HepG2 (cell line): ENCODE results near the gene AFF4. TPM values are rescaled to one million over a fixed set of nuclear protein-coding genes. Genes with fewer than 3 reads are reported as not detected.

Experiments
- AHR ChIP-seq: IDR thresholded peaks from 2 replicates; pipeline ENCODE4 v1.6.1; 2018; ENCODE audit warnings: missing genetic modification reagents, missing compliant biosample characterization
- ASH2L ChIP-seq: fragments of 300-600, 200-600 bp; sonication (generic); IDR thresholded peaks from 2 replicates; pipeline ENCODE4 v1.7.0; 2017; ENCODE audit warnings: low read depth, mild to moderate bottlenecking, moderate library complexity, mixed read lengths, low read length; ENCODE audit not compliant: insufficient read length
- HDAC6 ChIP-seq: fragments of 200-600 bp; sonication (generic); IDR thresholded peaks from 2 replicates; pipeline ENCODE4 v1.7.0; 2017; ENCODE audit warnings: mild to moderate bottlenecking, antibody characterized with exemption, low read length, low read depth
- KDM6A ChIP-seq: IDR thresholded peaks from 2 replicates; pipeline ENCODE4 v1.6.1; 2016; ENCODE audit warnings: low read depth
- KLF11 ChIP-seq: IDR thresholded peaks from 2 replicates; pipeline ENCODE4 v1.6.1; 2016; ENCODE audit warnings: missing compliant biosample characterization
- PHF20 ChIP-seq: sonication (generic); formaldehyde crosslinking; IDR thresholded peaks from 2 replicates; pipeline ENCODE4 v1.5.0; 2020; ENCODE audit warnings: mild to moderate bottlenecking, missing genetic modification reagents
- TBL1XR1 ChIP-seq: fragments of 150-350 bp; IDR thresholded peaks from 2 replicates; pipeline ENCODE4 v1.6.1; 2014; ENCODE audit warnings: borderline replicate concordance, low read length; ENCODE audit not compliant: partially characterized antibody
- ZFYVE20 ChIP-seq: sonication (generic); formaldehyde crosslinking; IDR thresholded peaks from 2 replicates; pipeline ENCODE4 v1.8.0; 2023; ENCODE audit warnings: low read depth, mild to moderate bottlenecking, moderate library complexity, missing genetic modification reagents, borderline replicate concordance
- ZMYM4 ChIP-seq: sonication (generic); formaldehyde crosslinking; IDR thresholded peaks from 2 replicates; pipeline ENCODE4 v1.8.1; 2023; ENCODE audit warnings: mild to moderate bottlenecking, missing genetic modification reagents
- ZNF180 ChIP-seq: sonication (generic); formaldehyde crosslinking; IDR thresholded peaks from 2 replicates; pipeline ENCODE4 v1.4.0; 2020; ENCODE audit warnings: low read depth, missing genetic modification reagents, borderline replicate concordance
- ZNF343 ChIP-seq: sonication (generic); formaldehyde crosslinking; IDR thresholded peaks from 2 replicates; pipeline ENCODE4 v1.4.0; 2020; ENCODE audit warnings: mild to moderate bottlenecking, missing genetic modification reagents
- ZNF468 ChIP-seq: sonication (generic); formaldehyde crosslinking; IDR thresholded peaks from 2 replicates; pipeline ENCODE4 v1.8.0; 2022; ENCODE audit warnings: mild to moderate bottlenecking, moderate library complexity, missing genetic modification reagents
- ZNF709 ChIP-seq: sonication (generic); formaldehyde crosslinking; IDR thresholded peaks from 2 replicates; pipeline ENCODE4 v1.5.0; 2020; ENCODE audit warnings: mild to moderate bottlenecking, missing genetic modification reagents
- polyA plus RNA-seq, 8 experiments: library from polyadenylated mRNA; depleted of rRNA in 3 of 8; stranded (reverse) in 7 of 8; unstranded in 1 of 8; fragments of >200 nt; fragmentation: Illumina TruSeq in 4 of 8; extraction: Trizol in 4 of 8; gene quantifications; 2 replicates each; pipeline versions ENCODE4 v1.2.1 to v1.2.3, GENCODE V29; 2011 to 2016; ENCODE audit warnings: low read depth in 4 of 8, missing spikeins in 1 of 8, mixed read lengths in 1 of 8; ENCODE audit not compliant: insufficient read depth in 1 of 8
- total RNA-seq, 5 experiments: library from RNA; depleted of rRNA; stranded (reverse); fragments of >200 nt; fragmentation: Illumina TruSeq; extraction: Trizol; gene quantifications; 2 replicates each; pipeline ENCODE4 v1.2.3, GENCODE V29; 2016; ENCODE audit warnings: low read depth in 1 of 5
- TF ChIP-seq, protein P1 (sequence below): sonication (generic); formaldehyde crosslinking; IDR thresholded peaks from one replicate; pipeline ENCODE4 v1.5.1; 2020; ENCODE audit warnings: mild to moderate bottlenecking, missing genetic modification reagents; ENCODE audit errors: not compliant biosample characterization
- TF ChIP-seq, protein P2 (sequence below): sonication (generic); formaldehyde crosslinking; IDR thresholded peaks from 2 replicates; pipeline ENCODE4 v1.4.0; 2020; ENCODE audit warnings: missing genetic modification reagents, borderline replicate concordance
- TF ChIP-seq, protein P3 (sequence below): sonication (generic); formaldehyde crosslinking; IDR thresholded peaks from 2 replicates; pipeline ENCODE4 v1.4.0; 2020; ENCODE audit warnings: mild to moderate bottlenecking, missing genetic modification reagents

The AFF4 gene
- total and polyA plus RNA-seq, 2 of the 13 experiments (the other 11 are each of a cell fraction or from before 2014, with no cell fraction given): 22.1 to 25.5 TPM

DNA sequence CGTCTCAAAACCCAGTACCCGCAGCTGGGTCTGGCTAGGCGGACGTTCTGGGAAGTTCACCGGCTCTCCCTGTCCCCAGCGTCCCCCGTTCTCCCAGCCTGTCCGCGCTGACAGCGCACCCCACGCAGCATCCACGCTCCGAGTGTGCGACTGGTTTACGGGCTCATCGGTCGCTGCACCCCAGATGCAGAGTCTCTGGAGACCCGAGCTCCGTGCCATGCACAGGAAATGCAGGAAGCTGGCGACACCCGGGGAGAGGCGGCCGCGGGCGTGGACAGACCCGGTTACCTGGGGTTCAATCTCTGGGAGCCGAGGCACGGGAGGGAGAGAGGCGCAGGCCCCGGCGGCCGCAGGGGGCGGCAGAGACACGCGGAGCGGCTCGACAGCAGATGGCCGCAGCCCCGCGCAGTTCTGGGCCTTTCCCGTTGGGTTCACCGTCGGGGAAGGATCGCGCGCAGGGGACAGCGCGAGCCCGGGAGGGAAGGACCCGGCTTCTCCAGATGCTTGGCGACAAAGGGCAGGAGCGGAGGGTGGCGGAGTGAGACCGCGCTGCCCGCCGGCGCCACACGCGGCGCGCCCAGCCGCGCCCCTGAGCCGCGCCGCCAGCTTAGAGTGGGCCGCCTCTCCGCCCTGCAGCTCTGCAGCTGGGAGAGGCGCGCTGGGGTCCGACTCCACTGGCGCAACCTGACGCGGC, 133.5 kb downstream of the AFF4 start (continued):
- TF ChIP-seq, protein P1, sequence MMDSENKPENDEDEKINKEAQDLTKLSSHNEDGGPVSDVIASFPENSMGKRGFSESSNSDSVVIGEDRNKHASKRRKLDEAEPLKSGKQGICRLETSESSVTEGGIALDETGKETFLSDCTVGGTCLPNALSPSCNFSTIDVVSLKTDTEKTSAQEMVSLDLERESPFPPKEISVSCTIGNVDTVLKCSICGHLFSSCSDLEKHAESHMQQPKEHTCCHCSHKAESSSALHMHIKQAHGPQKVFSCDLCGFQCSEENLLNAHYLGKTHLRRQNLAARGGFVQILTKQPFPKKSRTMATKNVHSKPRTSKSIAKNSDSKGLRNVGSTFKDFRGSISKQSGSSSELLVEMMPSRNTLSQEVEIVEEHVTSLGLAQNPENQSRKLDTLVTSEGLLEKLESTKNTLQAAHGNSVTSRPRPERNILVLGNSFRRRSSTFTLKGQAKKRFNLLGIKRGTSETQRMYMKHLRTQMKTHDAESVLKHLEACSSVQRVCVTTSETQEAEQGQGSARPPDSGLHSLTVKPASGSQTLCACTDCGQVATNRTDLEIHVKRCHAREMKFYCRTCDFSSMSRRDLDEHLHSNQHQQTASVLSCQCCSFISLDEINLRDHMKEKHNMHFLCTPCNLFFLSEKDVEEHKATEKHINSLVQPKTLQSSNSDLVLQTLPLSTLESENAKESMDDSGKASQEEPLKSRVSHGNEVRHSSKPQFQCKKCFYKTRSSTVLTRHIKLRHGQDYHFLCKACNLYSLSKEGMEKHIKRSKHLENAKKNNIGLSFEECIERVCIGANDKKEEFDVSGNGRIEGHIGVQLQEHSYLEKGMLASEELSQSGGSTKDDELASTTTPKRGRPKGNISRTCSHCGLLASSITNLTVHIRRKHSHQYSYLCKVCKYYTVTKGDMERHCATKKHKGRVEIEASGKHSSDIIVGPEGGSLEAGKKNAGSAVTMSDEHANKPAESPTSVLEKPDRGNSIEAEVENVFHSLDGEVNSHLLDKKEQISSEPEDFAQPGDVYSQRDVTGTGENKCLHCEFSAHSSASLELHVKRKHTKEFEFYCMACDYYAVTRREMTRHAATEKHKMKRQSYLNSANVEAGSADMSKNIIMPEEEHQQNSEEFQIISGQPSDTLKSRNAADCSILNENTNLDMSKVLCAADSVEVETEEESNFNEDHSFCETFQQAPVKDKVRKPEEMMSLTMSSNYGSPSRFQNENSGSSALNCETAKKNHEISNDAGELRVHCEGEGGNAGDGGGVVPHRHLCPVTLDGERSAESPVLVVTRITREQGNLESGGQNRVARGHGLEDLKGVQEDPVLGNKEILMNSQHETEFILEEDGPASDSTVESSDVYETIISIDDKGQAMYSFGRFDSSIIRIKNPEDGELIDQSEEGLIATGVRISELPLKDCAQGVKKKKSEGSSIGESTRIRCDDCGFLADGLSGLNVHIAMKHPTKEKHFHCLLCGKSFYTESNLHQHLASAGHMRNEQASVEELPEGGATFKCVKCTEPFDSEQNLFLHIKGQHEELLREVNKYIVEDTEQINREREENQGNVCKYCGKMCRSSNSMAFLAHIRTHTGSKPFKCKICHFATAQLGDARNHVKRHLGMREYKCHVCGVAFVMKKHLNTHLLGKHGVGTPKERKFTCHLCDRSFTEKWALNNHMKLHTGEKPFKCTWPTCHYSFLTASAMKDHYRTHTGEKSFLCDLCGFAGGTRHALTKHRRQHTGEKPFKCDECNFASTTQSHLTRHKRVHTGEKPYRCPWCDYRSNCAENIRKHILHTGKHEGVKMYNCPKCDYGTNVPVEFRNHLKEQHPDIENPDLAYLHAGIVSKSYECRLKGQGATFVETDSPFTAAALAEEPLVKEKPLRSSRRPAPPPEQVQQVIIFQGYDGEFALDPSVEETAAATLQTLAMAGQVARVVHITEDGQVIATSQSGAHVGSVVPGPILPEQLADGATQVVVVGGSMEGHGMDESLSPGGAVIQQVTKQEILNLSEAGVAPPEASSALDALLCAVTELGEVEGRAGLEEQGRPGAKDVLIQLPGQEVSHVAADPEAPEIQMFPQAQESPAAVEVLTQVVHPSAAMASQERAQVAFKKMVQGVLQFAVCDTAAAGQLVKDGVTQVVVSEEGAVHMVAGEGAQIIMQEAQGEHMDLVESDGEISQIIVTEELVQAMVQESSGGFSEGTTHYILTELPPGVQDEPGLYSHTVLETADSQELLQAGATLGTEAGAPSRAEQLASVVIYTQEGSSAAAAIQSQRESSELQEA: peak; percentile 41
- TF ChIP-seq HDAC6: no peak
- TF ChIP-seq, protein P2, sequence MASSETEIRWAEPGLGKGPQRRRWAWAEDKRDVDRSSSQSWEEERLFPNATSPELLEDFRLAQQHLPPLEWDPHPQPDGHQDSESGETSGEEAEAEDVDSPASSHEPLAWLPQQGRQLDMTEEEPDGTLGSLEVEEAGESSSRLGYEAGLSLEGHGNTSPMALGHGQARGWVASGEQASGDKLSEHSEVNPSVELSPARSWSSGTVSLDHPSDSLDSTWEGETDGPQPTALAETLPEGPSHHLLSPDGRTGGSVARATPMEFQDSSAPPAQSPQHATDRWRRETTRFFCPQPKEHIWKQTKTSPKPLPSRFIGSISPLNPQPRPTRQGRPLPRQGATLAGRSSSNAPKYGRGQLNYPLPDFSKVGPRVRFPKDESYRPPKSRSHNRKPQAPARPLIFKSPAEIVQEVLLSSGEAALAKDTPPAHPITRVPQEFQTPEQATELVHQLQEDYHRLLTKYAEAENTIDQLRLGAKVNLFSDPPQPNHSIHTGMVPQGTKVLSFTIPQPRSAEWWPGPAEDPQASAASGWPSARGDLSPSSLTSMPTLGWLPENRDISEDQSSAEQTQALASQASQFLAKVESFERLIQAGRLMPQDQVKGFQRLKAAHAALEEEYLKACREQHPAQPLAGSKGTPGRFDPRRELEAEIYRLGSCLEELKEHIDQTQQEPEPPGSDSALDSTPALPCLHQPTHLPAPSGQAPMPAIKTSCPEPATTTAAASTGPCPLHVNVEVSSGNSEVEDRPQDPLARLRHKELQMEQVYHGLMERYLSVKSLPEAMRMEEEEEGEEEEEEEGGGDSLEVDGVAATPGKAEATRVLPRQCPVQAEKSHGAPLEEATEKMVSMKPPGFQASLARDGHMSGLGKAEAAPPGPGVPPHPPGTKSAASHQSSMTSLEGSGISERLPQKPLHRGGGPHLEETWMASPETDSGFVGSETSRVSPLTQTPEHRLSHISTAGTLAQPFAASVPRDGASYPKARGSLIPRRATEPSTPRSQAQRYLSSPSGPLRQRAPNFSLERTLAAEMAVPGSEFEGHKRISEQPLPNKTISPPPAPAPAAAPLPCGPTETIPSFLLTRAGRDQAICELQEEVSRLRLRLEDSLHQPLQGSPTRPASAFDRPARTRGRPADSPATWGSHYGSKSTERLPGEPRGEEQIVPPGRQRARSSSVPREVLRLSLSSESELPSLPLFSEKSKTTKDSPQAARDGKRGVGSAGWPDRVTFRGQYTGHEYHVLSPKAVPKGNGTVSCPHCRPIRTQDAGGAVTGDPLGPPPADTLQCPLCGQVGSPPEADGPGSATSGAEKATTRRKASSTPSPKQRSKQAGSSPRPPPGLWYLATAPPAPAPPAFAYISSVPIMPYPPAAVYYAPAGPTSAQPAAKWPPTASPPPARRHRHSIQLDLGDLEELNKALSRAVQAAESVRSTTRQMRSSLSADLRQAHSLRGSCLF (CRISPR knock-in tag): no peak
- TF ChIP-seq AHR (CRISPR knock-in tag): no peak
- TF ChIP-seq, protein P3, sequence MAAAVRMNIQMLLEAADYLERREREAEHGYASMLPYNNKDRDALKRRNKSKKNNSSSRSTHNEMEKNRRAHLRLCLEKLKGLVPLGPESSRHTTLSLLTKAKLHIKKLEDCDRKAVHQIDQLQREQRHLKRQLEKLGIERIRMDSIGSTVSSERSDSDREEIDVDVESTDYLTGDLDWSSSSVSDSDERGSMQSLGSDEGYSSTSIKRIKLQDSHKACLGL (CRISPR knock-in tag): peak; percentile 38; the same call in 1 of the 2 replicates
- TF ChIP-seq ZMYM4: no peak
- TF ChIP-seq ZNF343 (CRISPR knock-in tag): no peak; the same call in 1 of the 2 replicates
- no peak for TF ChIP-seq TBL1XR1
- no peak for TF ChIP-seq KDM6A (CRISPR knock-in tag)
- TF ChIP-seq ZNF709 (CRISPR knock-in tag): peak; percentile 74; the same call in 1 of the 2 replicates
- TF ChIP-seq ZNF468 (CRISPR knock-in tag): 0 out of 2 replicates have a peak, but pooled peaks have one; percentile 28
- TF ChIP-seq ZNF180 (CRISPR knock-in tag): 0 out of 2 replicates have a peak, but pooled peaks have one; percentile 22
- TF ChIP-seq PHF20 (CRISPR knock-in tag): no peak; the same call in 1 of the 2 replicates
- no peak for TF ChIP-seq ZFYVE20
- TF ChIP-seq KLF11 (CRISPR knock-in tag): no peak
- TF ChIP-seq ASH2L: peak; percentile 53
